Liver (tissue), 9 donors: ENCODE measurements around the gene EWSR1. TPM values are rescaled to one million over a fixed set of nuclear protein-coding genes. Genes with fewer than 3 reads are reported as not detected.

ENCODE experiments used
- DNase-seq: peaks from one replicate; pipeline ENCODE4 v3.0.0-alpha.2; 2017; ENCODE audit warnings: low spot score
- H3K27ac ChIP-seq, 2 donors: one replicate each; pipeline ENCODE4 v1.7.0; 2013; ENCODE audit warnings: inconsistent platforms in 2 of 2, low read length in 2 of 2, control low read depth in 1 of 2, low read depth in 1 of 2, mild to moderate bottlenecking in 1 of 2
- H3K27me3 ChIP-seq, 4 donors: one replicate each; pipeline versions ENCODE4 v1.6.1 to v1.7.0; 2013; ENCODE audit warnings: low read length in 3 of 4, inconsistent platforms in 1 of 4, mild to moderate bottlenecking in 1 of 4, moderate library complexity in 1 of 4; ENCODE audit not compliant: control insufficient read depth in 4 of 4, insufficient read depth in 4 of 4
- H3K36me3 ChIP-seq, 4 donors: one replicate each; pipeline versions ENCODE4 v1.6.1 to v1.7.0; 2013; ENCODE audit warnings: low read length in 3 of 4, mild to moderate bottlenecking in 3 of 4, low read depth in 1 of 4, moderate library complexity in 1 of 4; ENCODE audit not compliant: control insufficient read depth in 4 of 4, insufficient read depth in 3 of 4
- H3K4me1 ChIP-seq, 4 donors: one replicate each; pipeline versions ENCODE4 v1.6.1 to v1.7.0; 2013; ENCODE audit warnings: low read length in 3 of 4, mild to moderate bottlenecking in 3 of 4, moderate library complexity in 1 of 4; ENCODE audit not compliant: control insufficient read depth in 4 of 4, insufficient read depth in 4 of 4
- H3K4me3 ChIP-seq, 3 donors: one replicate each; pipeline versions ENCODE4 v1.6.1 to v1.7.0; 2013; ENCODE audit warnings: low read length in 3 of 3, control low read depth in 1 of 3, low read depth in 1 of 3, mild to moderate bottlenecking in 1 of 3
- H3K9ac ChIP-seq, 2 donors: one replicate each; pipeline ENCODE4 v1.7.0; 2013; ENCODE audit warnings: low read length in 2 of 2, mild to moderate bottlenecking in 2 of 2, moderate library complexity in 2 of 2, control low read depth in 1 of 2, low read depth in 1 of 2
- H3K9me3 ChIP-seq, 4 donors: one replicate each; pipeline versions ENCODE4 v1.6.1 to v1.7.0; 2013; ENCODE audit warnings: low read length in 3 of 4; ENCODE audit not compliant: control insufficient read depth in 4 of 4
- CTCF ChIP-seq: fragments of 150-350 bp; IDR thresholded peaks from 2 replicates; pipeline ENCODE4 v1.5.1; 2017; ENCODE audit warnings: improper control_type of control experiment, low read depth, low read length; ENCODE audit not compliant: missing input control
- EGR1 ChIP-seq, 2 donors: IDR thresholded peaks; 2 replicates each; pipeline ENCODE4 v1.6.1; 2016 to 2018; ENCODE audit warnings: antibody characterized with exemption in 2 of 2, low read depth in 2 of 2
- HNF4A ChIP-seq, 2 donors: conservative IDR thresholded peaks; 2 replicates each; pipeline ENCODE4 v1.6.1; 2016; ENCODE audit warnings: antibody characterized with exemption in 2 of 2, mild to moderate bottlenecking in 2 of 2
- JUND ChIP-seq, 2 donors: IDR thresholded peaks; 2 replicates each; pipeline ENCODE4 v1.6.1; 2016; ENCODE audit warnings: antibody characterized with exemption in 2 of 2
- NR2F2 ChIP-seq: IDR thresholded peaks from 2 replicates; pipeline ENCODE4 v1.6.1; 2016; ENCODE audit warnings: antibody characterized with exemption
- RAD21 ChIP-seq, 2 donors: IDR thresholded peaks; 2 replicates each; pipeline ENCODE4 v1.6.1; 2016; ENCODE audit warnings: antibody characterized with exemption in 2 of 2, mild to moderate bottlenecking in 2 of 2
- REST ChIP-seq: IDR thresholded peaks from 2 replicates; pipeline ENCODE4 v1.6.1; 2016; ENCODE audit warnings: antibody characterized with exemption, mild to moderate bottlenecking
- RXRA ChIP-seq, 2 donors: IDR thresholded peaks; 2 replicates each; pipeline ENCODE4 v1.6.1; 2017 to 2018; ENCODE audit warnings: antibody characterized with exemption in 2 of 2, mild to moderate bottlenecking in 1 of 2
- SP1 ChIP-seq: IDR thresholded peaks from 2 replicates; pipeline ENCODE4 v1.6.1; 2018; ENCODE audit warnings: antibody characterized with exemption, mild to moderate bottlenecking
- TAF1 ChIP-seq: conservative IDR thresholded peaks from 2 replicates; pipeline ENCODE4 v1.6.1; 2016; ENCODE audit warnings: antibody characterized with exemption, mild to moderate bottlenecking
- YY1 ChIP-seq: IDR thresholded peaks from 2 replicates; pipeline ENCODE4 v1.6.1; 2016; ENCODE audit warnings: antibody characterized with exemption, mild to moderate bottlenecking
- ZBTB33 ChIP-seq: IDR thresholded peaks from 2 replicates; pipeline ENCODE4 v1.6.1; 2016; ENCODE audit warnings: antibody characterized with exemption
- WGBS: extraction: QIAGEN DNeasy Blood & Tissue Kit; methylation state at CpG from one replicate; pipeline ENCODE4 v1.1.7; 2013; 5-methylcytosine and 5-hydroxymethylcytosine counted together
- polyA plus RNA-seq, 2 donors: library from polyadenylated mRNA; stranded (reverse) in 1 of 2; unstranded in 1 of 2; fragments of 200-250 nt in 1 of 2; fragments of >200 nt in 1 of 2; fragmentation: Nextera tagmentation in 1 of 2; extraction: Ambion mirVana in 1 of 2; gene quantifications; one replicate each; pipeline versions ENCODE4 v1.2.1 to v1.2.3, GENCODE V29; 2013 to 2015
- total RNA-seq, 2 donors: library from RNA; depleted of rRNA; stranded (reverse); fragments of >200 nt; gene quantifications; one replicate each; pipeline ENCODE4 v1.2.3, GENCODE V29; 2014
- donor health status: healthy.
- donor health status: healthy.
- donor health status: healthy.
- donor health status: healthy.
- donor health status: healthy.

EWSR1 gene
- total and polyA plus RNA-seq, 4 donors = 64.8 to 134 (median 78.3) TPM

GRCh38 chr22:29254286-29254660 lies 13.8 kb upstream of the EWSR1 start:
- 75% methylated on average over 4 of the region's 4 CpGs for WGBS
- no peaks in the 10 kb centered on the region for H3K36me3 ChIP-seq
- DNase-seq = no peak
- no peaks in the 10 kb centered on the region for H3K9me3 ChIP-seq
- no peaks in the 10 kb centered on the region for H3K27me3 ChIP-seq
- H3K4me1 ChIP-seq = no peaks in the 10 kb centered on the region
- no peak overlapping the region for H3K4me3 ChIP-seq
- H3K27ac ChIP-seq = no peak overlapping the region
- TF ChIP-seq ZBTB33 (no peak), EGR1 (IDR thresholded peaks at IDR 0.05; ENCODE audit: low read depth in 2 of 2) (no peak), RAD21 (IDR thresholded peaks at IDR 0.05) (no peak), YY1 (no peak), REST (no peak), SP1 (no peak)
- H3K9ac ChIP-seq = no peak overlapping the region

- Histone ChIP-seq H3K27me3 (no peaks in the 10 kb centered on the region), H3K9me3 (no peaks in the 10 kb centered on the region), H3K4me3 (no peak overlapping the region), H3K36me3 (peaks cover 0 to 4% (median 2%) of the 10 kb centered on the region in 4 donors), H3K4me1 (no peaks in the 10 kb centered on the region), H3K9ac (no peak overlapping the region), H3K27ac (no peak overlapping the region)
- no peak for DNase-seq
- TF ChIP-seq RXRA (IDR thresholded peaks at IDR 0.05) (no peak), EGR1 (IDR thresholded peaks at IDR 0.05; ENCODE audit: low read depth in 2 of 2) (no peak), YY1 (no peak), NR2F2 (no peak), TAF1 (no peak)
- WGBS = 98% methylated on average over 11 of the region's 11 CpGs
These were observed 12.9 kb upstream of the EWSR1 start for GRCh38 chr22:29255064-29255621.

- Histone ChIP-seq H3K9me3 (no peaks in the 10 kb centered on the region), H3K27me3 (no peaks in the 10 kb centered on the region), H3K4me3 (no peak overlapping the region), H3K27ac (no peak overlapping the region), H3K4me1 (no peaks in the 10 kb centered on the region), H3K36me3 (peaks cover 0 to 8% (median 2%) of the 10 kb centered on the region in 4 donors), H3K9ac (no peak overlapping the region)
- DNase-seq = no peak
- WGBS = 94% methylated on average over 8 of the region's 8 CpGs
- no peak for TF ChIP-seq RAD21 (IDR thresholded peaks at IDR 0.05)
- no peak for TF ChIP-seq REST
- TF ChIP-seq TAF1 = no peak
- TF ChIP-seq JUND (IDR thresholded peaks at IDR 0.05) = no peak
- TF ChIP-seq HNF4A (conservative IDR thresholded peaks at IDR 0.05) = no peak
- no peak for TF ChIP-seq ZBTB33
- TF ChIP-seq CTCF = no peak
- TF ChIP-seq EGR1 (IDR thresholded peaks at IDR 0.05; ENCODE audit: low read depth in 2 of 2) = no peak
These were observed 11.3 kb upstream of the EWSR1 start for GRCh38 chr22:29256606-29257325.
